Measurements from ENCODE around the gene ACER3.
"Not testable (repeated sequence)": the region's sequence is repeated elsewhere in the genome, so short reads cannot be mapped to it uniquely, and the experiment has no call there.

ACER3 gene

DNA sequence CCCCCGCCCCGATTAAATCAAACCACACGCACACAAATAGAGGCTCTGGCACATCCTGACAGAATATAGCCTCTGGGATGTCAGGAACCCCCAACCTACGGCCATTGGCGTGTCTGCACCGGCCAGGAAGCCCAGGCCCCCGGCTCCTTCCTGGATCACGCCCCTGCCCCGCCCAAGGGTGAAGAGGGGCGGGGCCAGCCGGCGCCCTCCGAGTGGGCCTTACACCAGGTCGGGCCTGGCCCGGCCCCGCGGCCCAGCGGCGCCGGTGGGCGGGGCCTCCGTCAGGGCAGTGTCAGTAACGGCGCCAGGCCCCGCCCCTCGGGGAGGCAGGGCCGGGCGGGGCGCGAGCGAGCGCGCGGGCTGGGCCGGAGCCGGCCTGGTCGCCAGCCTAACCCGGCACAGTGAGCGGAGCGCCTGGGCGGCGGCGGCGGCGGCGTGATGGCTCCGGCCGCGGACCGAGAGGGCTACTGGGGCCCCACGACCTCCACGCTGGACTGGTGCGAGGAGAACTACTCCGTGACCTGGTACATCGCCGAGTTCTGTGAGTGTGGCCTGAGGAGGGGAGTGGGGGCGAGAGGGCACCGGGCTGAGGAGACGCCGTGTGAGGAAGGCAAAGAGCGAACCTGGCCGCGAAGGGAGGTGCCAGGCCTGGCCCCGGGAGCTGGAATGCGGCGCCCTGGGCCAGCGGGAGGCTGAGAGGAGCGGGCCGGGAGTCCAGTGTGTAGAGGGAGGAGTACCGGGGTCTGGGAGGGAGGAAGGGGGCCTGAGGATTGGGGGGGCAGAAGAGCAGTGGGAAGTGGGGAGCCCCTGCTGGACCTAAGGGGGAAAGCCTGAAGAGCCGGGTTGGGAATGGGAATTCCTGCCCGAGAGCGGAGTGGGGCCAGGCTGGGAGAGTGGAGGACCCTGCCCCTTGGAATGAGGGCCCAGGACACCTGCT is at the start of gene ACER3:
TSS of gene ACER3 (plus strand) at position 380 of the 937 bp plus-strand sequence. CDS start at position 439, 59 bp downstream.
- DNase-seq, result peak; percentile 94

DNA sequence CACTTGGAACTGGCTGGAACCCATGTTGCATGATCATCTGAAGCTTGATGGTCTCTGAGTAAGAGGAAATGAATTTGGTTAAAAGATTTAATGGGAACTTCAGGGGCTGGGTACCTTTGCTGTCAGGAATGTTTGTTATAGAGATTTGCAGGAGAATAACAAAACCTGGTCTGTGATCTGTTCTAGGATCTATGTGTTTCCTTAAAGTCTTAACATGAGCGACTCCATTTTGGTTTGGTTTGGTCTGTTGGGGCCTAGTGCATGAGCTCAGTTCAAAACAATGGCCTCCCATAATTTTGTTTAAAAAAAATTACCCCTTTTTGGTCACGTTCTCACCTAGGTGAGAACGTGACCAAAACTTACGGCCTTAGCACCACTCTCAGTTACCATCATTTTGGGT is 49.5 kb upstream of the ACER3 start:
- DNase-seq, result no peak

DNA sequence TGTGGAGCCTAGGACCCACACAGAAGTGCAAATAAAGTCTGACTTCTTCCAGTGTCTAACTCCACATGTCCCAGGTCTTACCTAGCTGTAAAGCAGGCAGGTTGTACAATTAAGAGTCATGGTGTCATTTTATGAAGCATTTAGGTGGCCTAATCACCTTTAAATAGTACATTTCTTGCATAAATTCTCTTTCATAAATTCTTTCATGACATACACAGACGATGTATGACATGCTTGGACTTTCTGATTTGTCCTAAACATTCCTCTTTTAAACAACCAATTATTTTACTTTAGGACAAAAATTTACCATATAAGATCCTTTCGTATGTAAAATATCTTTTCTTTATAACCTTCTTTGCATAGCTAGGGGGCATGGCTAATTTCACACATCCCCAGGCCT is 46.3 kb upstream of the ACER3 start:
- DNase-seq, result no peak

DNA sequence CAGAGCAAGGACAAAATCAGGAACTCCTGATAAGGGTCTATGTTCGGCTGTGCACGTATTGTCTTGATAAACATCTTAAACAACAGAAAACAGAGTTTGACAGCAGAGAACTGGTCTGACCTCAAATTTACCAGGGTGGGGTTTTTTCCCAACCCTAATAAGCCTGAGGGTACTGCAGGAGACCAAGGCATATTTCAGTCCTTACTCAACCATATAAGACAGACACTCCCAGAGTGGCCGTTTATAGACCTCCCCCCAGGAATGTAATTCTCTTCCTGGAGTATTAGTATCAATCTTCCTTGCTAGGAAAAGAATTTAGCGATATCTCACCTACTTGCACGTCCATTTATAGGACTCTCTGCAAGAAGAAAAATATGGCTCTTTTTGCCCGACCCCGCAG is 45.0 kb upstream of the ACER3 start:
- DNase-seq, result not testable (repeated sequence)

DNA sequence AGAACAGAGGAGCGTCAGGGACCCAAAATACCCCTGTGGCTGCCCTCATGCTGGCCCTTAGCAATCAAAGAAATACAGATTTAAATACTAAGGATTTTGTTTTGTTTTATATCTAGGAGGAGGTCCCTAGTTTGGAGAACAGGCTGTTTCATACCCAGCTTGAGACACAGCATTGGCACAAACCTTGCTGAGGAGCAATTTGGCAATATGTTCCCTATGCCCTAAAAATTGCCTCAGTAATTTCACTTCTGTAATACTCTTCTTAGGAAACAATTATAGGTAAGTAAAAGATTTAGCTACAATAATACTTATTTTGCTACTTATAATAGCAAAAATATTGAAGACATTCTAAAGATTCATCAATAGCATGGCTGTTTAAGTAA is 40.5 kb upstream of the ACER3 start:
- DNase-seq, result no peak

DNA sequence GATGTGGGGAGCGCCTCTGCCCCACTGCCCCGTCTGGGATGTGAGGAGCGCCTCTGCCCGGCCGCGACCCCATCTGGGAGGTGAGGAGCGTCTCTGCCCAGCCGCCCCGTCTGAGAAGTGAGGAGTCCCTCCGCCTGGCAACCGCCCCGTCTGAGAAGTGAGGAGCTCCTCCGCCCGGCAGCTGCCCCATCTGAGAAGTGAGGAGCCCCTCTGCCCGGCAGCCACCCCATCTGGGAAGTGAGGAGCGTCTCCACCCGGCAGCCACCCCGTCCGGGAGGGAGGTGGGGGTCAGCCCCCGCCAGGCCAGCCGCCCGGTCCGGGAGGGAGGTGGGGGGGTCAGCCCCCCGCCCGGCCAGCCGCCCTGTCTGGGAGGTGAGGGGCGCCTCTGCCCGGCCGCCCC is 39.3 kb upstream of the ACER3 start:
- DNase-seq, result not testable (repeated sequence)

DNA sequence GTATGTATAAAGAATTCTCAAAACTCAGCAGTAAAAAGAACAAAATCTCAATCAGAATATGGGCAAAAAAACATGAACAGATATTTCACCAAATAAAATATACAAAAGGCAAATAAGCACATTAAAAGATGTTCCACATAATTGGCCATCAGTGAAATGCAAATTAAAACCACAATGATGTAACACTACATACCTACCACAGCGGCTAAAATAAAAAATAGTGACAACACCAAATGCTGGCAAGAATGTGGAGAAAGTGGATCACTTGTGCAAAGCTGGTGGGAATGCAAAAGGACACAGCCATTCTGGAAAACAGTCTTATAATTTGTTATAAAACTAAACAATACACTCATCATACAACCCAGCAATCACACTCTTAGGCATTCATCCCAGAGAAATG is 38.3 kb upstream of the ACER3 start:
- DNase-seq, result no peak

DNA sequence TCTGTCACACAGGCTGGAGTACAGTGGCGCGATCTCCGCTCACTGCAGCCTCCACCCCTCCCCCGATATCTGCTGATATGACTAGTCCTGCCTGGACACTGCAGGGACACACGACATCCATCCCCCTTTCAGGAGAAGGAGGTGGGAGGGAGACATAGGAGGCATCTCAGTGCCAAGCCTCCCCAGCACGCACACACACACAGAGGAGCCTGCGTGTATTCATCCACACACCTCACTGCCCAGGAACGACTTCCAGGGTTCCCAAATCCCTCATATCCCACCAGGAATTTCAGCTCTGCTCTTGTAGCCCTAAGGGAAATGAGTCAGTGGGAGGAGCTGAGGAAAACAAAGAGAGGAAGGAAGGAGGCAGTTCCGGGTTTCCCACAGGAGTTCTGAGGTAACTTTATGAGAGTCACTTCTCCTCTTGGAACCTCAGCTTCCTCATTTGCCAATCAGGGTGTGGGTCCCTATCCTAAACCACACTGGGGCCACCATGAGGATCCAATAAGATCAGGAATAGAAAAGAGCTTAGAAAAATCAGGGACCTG is 37.2 kb upstream of the ACER3 start:
- no peak for DNase-seq

DNA sequence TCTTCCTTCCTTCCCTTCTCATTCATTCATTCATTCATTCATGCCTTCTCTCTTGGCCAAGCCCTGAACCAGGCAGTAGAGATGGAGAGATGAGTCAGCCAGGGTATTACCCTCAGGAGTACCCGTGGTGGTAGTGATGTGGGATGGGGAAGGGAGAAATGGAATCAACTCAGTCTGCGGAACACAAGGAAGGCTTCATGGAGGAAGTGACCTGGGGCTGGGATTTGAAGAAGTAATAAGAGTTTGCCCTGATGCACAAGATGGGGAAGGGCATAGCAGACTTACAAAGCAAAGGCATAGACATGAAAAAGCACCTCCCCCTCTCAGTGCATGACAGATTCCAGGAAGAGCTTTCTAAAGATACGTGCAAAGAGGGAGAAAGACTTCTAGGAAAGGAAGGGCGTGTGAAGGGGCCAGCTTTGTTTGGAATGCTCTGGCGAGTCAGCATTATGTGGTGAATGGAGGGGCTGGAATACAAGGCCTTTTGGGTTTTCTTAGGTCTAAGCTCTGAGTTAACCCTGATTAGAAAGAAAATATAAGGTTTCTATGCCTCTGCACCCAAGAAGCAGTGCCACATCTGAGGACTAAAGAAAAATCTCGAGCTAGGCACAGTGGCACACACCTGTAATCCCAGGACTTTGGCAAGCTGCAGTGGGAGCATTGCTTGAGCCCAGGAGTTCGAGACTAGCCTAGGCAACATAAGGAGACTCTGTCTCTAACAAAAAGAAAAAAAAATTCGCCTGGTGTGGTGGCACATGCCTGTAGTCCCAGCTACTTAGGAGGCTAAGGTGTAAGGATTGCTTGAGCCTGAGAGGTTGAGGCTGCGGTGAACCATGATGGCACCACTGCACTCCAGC is 36.4 kb upstream of the ACER3 start:
- no peak for DNase-seq

DNA sequence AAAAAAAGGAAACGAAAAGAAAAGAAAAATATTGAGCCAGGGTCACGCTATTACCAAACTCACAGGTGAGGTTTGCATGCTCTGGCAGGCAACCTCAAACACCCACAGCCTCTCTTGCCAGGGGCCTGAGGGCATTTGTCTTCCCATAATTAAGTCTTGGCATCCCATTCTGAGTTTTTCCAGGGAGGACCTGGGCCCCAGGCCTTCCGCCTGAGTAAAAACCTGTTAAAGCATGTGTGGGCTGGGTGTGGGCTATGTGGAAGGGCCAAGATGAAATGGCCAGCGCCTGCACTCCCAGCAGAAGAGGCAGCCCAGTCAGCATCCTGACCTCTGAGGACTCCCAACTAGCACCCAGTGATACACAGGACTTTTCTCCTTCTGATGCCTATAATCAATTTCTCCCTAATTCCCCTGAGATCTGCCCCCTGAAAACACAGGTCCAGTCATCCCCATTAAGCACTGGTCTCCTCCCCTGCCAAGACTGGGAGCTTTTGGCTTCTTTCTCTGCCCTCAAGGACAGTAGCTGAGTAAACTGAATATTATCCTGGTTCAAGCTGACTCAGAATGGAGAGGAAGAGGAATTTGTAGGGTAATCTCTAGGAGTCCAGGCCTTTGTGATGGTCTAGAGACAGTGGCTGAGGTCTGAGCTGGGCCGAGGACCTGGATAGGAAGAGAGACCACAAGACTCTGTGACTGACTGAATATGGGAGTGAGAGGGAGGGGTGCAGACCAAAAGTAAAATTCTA is 35.6 kb upstream of the ACER3 start:
- DNase-seq, result peak; percentile 13

DNA sequence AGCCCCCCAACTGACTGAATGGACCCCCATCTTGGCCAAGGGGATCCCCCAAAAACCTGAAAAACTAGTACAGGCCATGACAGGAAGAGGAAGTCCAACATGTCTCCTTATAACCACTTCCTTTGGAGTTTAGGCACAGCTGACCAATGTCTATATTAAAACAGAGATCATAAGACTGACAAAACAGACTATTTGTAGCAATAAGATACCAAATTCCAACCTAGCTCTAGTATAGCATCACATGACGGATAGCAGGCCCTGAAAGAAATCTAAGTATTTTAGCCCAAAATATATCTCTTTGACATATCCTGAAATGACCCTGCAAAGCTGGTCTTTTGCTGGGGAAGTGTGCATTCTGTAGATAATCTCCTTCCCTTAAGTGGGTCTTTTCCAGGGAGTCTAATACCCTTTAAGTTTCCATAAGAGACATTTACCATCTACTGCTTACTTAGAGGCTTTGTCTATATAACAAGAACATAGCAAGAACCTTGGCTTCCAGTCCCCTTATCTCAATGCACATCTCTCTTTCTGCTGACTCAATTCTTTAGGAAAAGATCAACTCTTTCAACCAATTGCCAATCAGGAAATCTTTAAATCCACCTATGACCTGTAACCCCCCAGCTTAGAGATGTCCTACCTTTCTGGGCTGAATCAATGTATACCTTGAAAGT is 34.9 kb upstream of the ACER3 start:
- no peak for DNase-seq

DNA sequence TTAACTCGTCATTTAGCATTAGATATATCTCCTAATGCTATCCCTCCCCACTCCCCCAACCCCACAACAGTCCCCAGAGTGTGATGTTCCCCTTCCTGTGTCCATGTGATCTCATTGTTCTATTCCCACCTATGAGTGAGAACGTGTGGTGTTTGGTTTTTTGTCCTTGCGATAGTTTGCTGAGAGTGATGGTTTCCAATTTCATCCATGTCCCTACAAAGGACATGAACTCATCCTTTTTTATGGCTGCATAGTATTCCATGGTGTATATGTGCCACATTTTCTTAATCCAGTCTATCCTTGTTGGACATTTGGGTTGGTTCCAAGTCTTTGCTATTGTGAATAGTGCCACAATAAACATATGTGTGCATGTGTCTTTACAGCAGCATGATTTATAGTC is 34.2 kb upstream of the ACER3 start:
- not testable (repeated sequence) for DNase-seq

DNA sequence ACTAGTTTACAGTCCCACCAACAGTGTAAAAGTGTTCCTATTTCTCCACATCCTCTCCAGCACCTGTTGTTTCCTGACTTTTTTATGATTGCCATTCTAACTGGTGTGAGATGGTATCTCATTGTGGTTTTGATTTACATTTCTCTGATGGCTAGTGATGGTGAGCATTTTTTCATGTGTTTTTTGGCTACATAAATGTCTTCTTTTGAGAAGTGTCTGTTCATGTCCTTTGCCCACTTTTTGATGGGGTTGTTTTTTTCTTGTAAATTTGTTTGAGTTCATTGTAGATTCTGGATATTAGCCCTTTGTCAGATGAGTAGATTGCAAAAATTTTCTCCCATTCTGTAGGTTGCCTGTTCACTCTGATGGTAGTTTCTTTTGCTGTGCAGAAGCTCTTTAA is 33.7 kb upstream of the ACER3 start:
- DNase-seq, result not testable (repeated sequence)

DNA sequence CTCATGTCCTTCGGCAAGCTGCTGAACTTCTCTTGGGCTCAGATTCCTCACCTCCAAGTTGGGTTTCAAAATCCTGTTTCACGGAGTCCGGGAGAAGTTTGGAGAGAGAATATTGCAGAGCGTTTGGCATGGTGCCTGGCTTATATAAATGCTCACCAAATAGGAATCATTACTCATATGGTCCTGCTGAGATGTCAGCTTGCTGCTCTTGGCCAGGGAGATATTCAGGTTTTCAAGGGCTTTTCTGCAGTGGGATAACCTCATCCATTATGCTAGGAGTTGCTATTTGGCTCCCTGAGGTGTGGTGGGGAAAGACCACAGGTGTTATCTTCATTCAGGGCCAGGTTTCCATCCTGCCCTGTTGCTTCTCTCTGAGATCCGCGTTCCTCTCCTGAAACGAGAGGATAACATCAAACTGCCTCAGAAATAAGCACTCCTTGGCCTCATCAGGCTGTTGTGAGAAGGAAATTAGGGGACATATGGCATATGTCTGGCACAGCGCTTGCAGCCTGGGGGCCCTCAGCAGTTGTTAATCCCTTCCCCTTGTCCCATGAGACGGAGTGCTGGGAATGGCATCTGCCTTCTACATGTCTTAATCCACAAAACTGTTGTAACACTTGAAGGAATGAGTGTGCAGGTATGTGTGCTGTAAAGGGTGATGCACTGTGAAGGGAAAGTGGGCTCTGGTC is 29.9 kb upstream of the ACER3 start:
- DNase-seq, result no peak

DNA sequence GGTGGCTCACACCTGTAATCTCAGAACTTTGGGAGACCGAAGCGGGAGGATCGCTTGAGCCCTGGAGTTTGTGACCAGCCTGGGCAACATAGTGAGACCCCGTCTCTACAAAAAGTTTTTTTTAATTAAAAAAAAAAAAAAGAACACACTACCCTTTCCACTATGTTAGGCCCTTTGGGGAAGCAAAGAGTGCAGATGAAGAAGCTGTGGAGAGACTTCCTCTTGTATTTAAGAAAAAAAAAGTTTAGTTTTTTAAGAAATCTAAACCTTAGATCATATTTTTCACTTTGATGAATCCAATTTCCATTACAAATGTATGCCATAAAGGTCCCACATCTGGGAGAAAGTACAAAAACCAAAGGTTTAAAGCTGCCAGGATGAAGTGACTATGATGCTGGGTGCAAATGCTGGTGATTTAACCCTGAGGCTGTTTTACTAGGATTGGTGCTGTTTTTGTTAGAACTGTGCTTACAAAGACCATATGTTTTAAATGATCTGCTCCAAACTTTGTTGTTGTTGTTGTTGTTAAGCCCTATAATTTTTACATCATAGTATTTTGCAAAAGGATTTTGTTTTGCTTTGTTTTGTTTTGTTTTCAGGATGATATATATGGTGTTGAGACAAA is 28.9 kb upstream of the ACER3 start:
- no peak for DNase-seq

DNA sequence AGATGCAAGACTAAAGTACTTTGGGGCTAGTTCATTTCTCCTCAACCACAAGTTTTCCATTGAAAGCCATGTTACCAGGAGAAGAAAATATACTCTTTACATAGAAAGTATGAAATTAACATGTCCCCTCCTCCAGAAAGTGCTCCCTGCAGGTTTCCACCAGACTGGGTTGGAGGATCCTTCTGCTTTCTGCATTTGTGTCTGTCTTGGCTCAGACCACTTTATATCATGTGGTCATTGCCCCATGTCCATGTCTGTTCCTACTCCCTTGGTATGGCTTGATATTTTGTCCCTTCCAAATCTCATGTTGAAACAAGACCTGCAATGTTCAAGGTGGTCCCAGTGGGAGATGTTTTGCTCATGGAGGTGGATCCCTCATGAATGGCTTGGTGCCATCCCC is 28.4 kb upstream of the ACER3 start:
- DNase-seq, result no peak

DNA sequence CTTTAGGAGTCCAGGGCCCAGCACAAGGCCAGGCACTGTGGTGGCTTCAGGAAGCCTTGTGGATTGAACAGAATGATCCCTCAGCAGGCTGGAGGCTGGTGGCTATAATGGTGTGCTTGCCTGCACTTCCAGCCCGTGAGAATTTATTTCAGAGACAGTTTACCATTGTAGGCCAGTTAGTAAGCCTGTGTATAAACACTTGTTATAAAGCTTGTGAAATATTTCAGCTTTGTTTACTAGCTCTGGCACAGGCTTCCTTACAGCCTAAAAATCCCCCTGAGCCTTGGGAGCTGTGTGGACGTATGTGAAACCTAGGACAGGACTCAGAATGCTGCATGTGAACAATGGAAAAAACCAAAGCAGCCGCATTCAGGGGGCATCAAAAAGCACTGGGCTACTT is 26.6 kb upstream of the ACER3 start:
- no peak for DNase-seq

DNA sequence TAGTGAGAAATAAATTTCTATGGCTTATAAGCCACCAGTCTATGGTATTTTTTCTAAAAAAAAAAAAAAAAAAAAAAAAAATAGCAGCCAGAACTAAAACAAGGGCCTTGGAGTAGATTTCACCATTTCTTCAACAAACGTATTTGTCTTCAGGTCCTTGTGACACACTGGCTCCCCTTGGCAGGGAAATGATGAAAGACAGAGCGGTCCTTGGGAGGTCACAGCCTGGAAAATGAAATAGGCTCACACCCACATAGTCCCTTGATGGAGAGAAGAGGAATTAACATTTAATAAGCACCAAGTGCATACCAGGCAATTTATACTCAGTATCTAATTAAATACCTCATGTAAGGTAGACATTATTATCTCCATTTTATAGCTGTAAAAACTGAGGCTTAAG is 25.7 kb upstream of the ACER3 start:
- DNase-seq, result no peak

DNA sequence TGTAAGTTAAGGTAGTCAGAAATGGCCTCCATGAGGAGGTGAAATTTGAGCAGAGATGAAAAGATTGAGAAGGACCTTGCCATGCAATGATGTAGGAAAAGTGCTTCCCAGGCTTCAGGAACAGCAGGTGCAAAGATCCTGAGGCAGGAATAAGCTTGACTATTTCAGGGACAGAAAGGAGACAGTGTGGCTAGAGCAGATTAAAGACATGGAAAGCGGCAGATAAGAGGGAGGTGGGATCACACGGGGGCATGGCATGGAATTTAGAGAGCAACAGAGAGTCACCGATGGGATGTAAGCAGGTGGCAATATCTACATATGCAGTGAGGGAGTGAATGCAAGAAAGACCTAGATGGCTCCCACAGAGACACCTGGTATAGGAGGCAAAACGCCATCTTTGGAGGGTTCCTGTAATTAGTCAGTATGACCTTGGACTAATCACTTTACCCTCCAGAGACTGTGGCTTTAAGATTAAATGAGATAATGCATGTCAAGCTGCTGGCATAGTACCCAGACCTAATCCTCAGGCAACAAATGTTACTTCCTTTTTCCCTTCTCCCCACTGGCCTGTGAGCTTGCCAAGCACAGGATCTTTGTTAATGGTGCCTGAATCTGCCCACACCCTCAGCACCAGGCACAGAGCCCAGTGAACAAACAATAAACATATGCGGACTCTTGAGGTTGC is 24.6 kb upstream of the ACER3 start:
- DNase-seq, result no peak

DNA sequence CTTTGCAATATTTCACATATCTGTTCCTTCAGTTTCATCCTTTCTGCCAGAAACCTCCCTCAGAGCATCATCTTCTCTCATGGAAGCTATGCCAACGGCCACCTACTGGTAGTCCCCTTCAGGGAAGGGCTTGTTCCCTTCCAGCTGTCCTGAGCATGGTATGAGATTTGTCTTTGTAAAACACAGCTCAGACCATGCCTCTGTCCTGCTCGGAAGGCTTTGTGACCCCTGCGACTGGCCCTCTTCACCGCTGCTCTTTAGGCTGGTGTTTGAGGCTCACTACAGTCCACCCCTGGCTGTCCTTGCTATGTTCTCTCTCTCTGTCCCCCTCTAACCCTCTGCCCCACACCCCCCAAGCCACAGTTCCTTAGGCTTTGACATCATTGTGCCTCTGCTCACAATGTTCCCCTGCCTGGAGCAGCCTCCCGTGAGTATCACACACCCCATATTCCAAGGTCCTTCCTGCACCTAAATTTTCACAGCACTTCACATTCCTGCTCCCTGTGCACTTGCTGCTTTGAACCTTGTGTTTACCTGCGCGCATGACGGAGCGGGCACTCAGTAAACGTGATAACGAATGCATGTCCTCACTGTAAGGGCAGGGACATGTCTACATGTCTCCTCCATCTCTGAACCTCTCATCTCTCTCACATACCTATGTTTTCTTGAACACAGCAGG is 24.0 kb upstream of the ACER3 start:
- no peak for DNase-seq

Data from NCI-H146 (cell line).